VCaP (cell line): Measurements from ENCODE around the gene LHX8.
"Not testable (repeated sequence)": the region's sequence is repeated elsewhere in the genome, so short reads cannot be mapped to it uniquely, and the experiment has no call there.

ENCODE experiments used
- H3K27ac ChIP-seq: fragments of 450-650 bp; 2 replicates; pipeline ENCODE4 v1.5.1; 2017
- CTCF ChIP-seq: fragments of 450-650 bp; conservative IDR thresholded peaks from 2 replicates; pipeline ENCODE4 v1.5.1; 2017; ENCODE audit warnings: mild to moderate bottlenecking, moderate library complexity

Gene LHX8

GRCh38 chr1:75133750-75134646, at the start of gene LHX8:
LHX8 (plus strand) TSS chr1:75134388; CDS start chr1:75136615, 2,227 bp downstream.
- H3K27ac ChIP-seq = no peak within 1 kb of the TSS
- TF ChIP-seq CTCF = no peak

- no peak for TF ChIP-seq CTCF
- H3K27ac ChIP-seq = no peak overlapping the region
Measured at GRCh38 chr1:75085931-75086330, 48.3 kb upstream of the LHX8 start.

GRCh38 chr1:75087278-75087677, 46.9 kb upstream of the LHX8 start:
- no peak for TF ChIP-seq CTCF
- no peak overlapping the region for H3K27ac ChIP-seq

GRCh38 chr1:75092141-75092540, 42.0 kb upstream of the LHX8 start:
- H3K27ac ChIP-seq = no peak overlapping the region
- no peak for TF ChIP-seq CTCF

GRCh38 chr1:75097654-75098053, 36.5 kb upstream of the LHX8 start:
- TF ChIP-seq CTCF = no peak
- H3K27ac ChIP-seq = no peak overlapping the region

- H3K27ac ChIP-seq = no peak overlapping the region
- no peak for TF ChIP-seq CTCF
Measured at GRCh38 chr1:75099581-75099980, 34.6 kb upstream of the LHX8 start.

GRCh38 chr1:75100481-75101092, 33.6 kb upstream of the LHX8 start:
- no peak overlapping the region for H3K27ac ChIP-seq
- no peak for TF ChIP-seq CTCF

GRCh38 chr1:75112362-75112951, 21.7 kb upstream of the LHX8 start:
- H3K27ac ChIP-seq = not testable (repeated sequence)
